HEK293T (cell line): ENCODE measurements around the gene SLC25A43.

Experiments used
- ARNT ChIP-seq: fragments of 450-650 bp; IDR thresholded peaks from 2 replicates; pipeline ENCODE4 v1.6.1; 2017; ENCODE audit warnings: mild to moderate bottlenecking
- CTBP1 ChIP-seq: fragments of 450-650 bp; IDR thresholded peaks from 2 replicates; pipeline ENCODE4 v1.6.1; 2016; ENCODE audit warnings: borderline replicate concordance
- ELF4 ChIP-seq: fragments of 450-650 bp; IDR thresholded peaks from 2 replicates; pipeline ENCODE4 v1.6.1; 2017; ENCODE audit warnings: antibody characterized with exemption
- FOXA1 ChIP-seq: fragments of 450-650 bp; IDR thresholded peaks from 2 replicates; pipeline ENCODE4 v1.6.1; 2016; ENCODE audit warnings: mild to moderate bottlenecking
- FOXK2 ChIP-seq: fragments of 450-650 bp; IDR thresholded peaks from 2 replicates; pipeline ENCODE4 v1.6.1; 2016; ENCODE audit warnings: mild to moderate bottlenecking
- FOXM1 ChIP-seq: fragments of 450-650 bp; IDR thresholded peaks from 2 replicates; pipeline ENCODE4 v1.6.1; 2017; ENCODE audit warnings: mild to moderate bottlenecking, borderline replicate concordance
- LEF1 ChIP-seq: fragments of 450-650 bp; IDR thresholded peaks from 2 replicates; pipeline ENCODE4 v1.6.1; 2017; ENCODE audit warnings: mild to moderate bottlenecking, borderline replicate concordance
- NFRKB ChIP-seq: fragments of 450-650 bp; IDR thresholded peaks from 2 replicates; pipeline ENCODE4 v1.6.1; 2016; ENCODE audit warnings: mild to moderate bottlenecking, moderate library complexity
- SP1 ChIP-seq: fragments of 450-650 bp; IDR thresholded peaks from 2 replicates; pipeline ENCODE4 v1.6.1; 2017
- SUZ12 ChIP-seq: fragments of 450-650 bp; IDR thresholded peaks from 2 replicates; pipeline ENCODE4 v1.6.1; 2016; ENCODE audit warnings: mild to moderate bottlenecking
- TARDBP ChIP-seq: fragments of 450-650 bp; IDR thresholded peaks from 2 replicates; pipeline ENCODE4 v1.6.1; 2016
- TF ChIP-seq, protein P1 (sequence below): fragments of 450-650 bp; IDR thresholded peaks from 2 replicates; pipeline ENCODE4 v1.6.1; 2016

GRCh38 chrX:119492463-119492862 is 93.3 kb downstream of the SLC25A43 start:
- TF ChIP-seq FOXK2, result no peak
- TF ChIP-seq ELF4, result no peak
- TF ChIP-seq FOXM1, result no peak
- TF ChIP-seq TARDBP, result no peak
- no peak for TF ChIP-seq NFRKB
- TF ChIP-seq SUZ12, result no peak
- no peak for TF ChIP-seq FOXA1
- no peak for TF ChIP-seq CTBP1
- no peak for TF ChIP-seq ARNT
- no peak for TF ChIP-seq SP1
- no peak for TF ChIP-seq LEF1
- TF ChIP-seq, protein P1, sequence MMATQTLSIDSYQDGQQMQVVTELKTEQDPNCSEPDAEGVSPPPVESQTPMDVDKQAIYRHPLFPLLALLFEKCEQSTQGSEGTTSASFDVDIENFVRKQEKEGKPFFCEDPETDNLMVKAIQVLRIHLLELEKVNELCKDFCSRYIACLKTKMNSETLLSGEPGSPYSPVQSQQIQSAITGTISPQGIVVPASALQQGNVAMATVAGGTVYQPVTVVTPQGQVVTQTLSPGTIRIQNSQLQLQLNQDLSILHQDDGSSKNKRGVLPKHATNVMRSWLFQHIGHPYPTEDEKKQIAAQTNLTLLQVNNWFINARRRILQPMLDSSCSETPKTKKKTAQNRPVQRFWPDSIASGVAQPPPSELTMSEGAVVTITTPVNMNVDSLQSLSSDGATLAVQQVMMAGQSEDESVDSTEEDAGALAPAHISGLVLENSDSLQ, result no peak
